Measurements from ENCODE around the gene PRIM2. TPM values are rescaled to one million over a fixed set of nuclear protein-coding genes. Genes with fewer than 3 reads are reported as not detected.
"Not testable (repeated sequence)": the region's sequence is repeated elsewhere in the genome, so short reads cannot be mapped to it uniquely, and the experiment has no call there.

PRIM2 gene
- total RNA-seq = 10 to 100 TPM; 18.5 to 28.9 TPM

GRCh38 chr6:57317060-57317943, at the start of gene PRIM2:
Gene PRIM2, plus strand, starts transcription at chr6:57317630. Its CDS starts 816 bp downstream, at chr6:57318446.
- Histone ChIP-seq H3K36me3 (no peaks in the 10 kb centered on the region), H3K4me1 (replicated peaks) (peaks cover 5% of the 10 kb centered on the region), H3K9me3 (no peaks in the 10 kb centered on the region), H3K27ac (peak within 1 kb of the TSS; percentile 51 to 74), H3K4me3 (peak within 1 kb of the TSS; percentile 41 to 46), H3K27me3 (replicated peaks; ENCODE audit: insufficient read depth) (no peaks in the 10 kb centered on the region)
- WGBS = 1% methylated on average over 27 of the region's 27 CpGs
- TF ChIP-seq CTCF (IDR thresholded peaks at IDR 0.05) = peak in 2 of 4 experiments; percentile 12 to 28
- TF ChIP-seq POLR2A (IDR thresholded peaks at IDR 0.05) = peak; percentile 28
- TF ChIP-seq POLR2AphosphoS5 (IDR thresholded peaks at IDR 0.05) = peak; percentile 94
- intact Hi-C loops (cut with DNase I) = loop anchor here (5.0 kb wide), 4 partner anchors 145 to 410 kb away; partner anchors contain the start of genes BAG2, BEND6 and KIAA1586
- peak; percentile 83 for DNase-seq (ENCODE audit: low spot score)

GRCh38 chr6:57268294-57268640, 49.2 kb upstream of the PRIM2 start:
- intact Hi-C loops (cut with DNase I) = no loop called here
- H3K9me3 ChIP-seq = no peaks in the 10 kb centered on the region
- H3K27ac ChIP-seq = no peak overlapping the region
- no peak for DNase-seq (ENCODE audit: low spot score)
- H3K36me3 ChIP-seq = no peaks in the 10 kb centered on the region
- no peaks in the 10 kb centered on the region for H3K27me3 ChIP-seq (replicated peaks; ENCODE audit: insufficient read depth)
- H3K4me3 ChIP-seq = no peak overlapping the region
- TF ChIP-seq POLR2A (IDR thresholded peaks at IDR 0.05) = no peak
- no peak for TF ChIP-seq POLR2AphosphoS5 (IDR thresholded peaks at IDR 0.05)
- TF ChIP-seq CTCF (IDR thresholded peaks at IDR 0.05) = no peak
- no peaks in the 10 kb centered on the region for H3K4me1 ChIP-seq (replicated peaks)

- 83% methylated on average over 17 of the region's 17 CpGs for WGBS
- H3K27ac ChIP-seq; DNase-seq (ENCODE audit: low spot score); H3K27me3 ChIP-seq (replicated peaks; ENCODE audit: insufficient read depth); intact Hi-C loops (cut with DNase I); H3K9me3 ChIP-seq; H3K36me3 ChIP-seq; H3K4me1 ChIP-seq (replicated peaks); H3K4me3 ChIP-seq: not testable (repeated sequence)
Observed at GRCh38 chr6:57274113-57274824, 43.2 kb upstream of the PRIM2 start.

GRCh38 chr6:57275384-57275783, 42.0 kb upstream of the PRIM2 start:
- Histone ChIP-seq H3K4me1 (replicated peaks) (no peaks in the 10 kb centered on the region), H3K9me3 (no peaks in the 10 kb centered on the region), H3K27ac (peak overlapping the region in 1 of 2 donors; percentile 5), H3K4me3 (no peak overlapping the region), H3K27me3 (replicated peaks; ENCODE audit: insufficient read depth) (no peaks in the 10 kb centered on the region), H3K36me3 (no peaks in the 10 kb centered on the region)
- TF ChIP-seq CTCF (IDR thresholded peaks at IDR 0.05) (no peak), POLR2AphosphoS5 (IDR thresholded peaks at IDR 0.05) (peak; percentile 66), POLR2A (IDR thresholded peaks at IDR 0.05) (no peak)
- WGBS = 44% methylated on average over 3 of the region's 3 CpGs
- no peak for DNase-seq (ENCODE audit: low spot score)
- intact Hi-C loops (cut with DNase I) = no loop called here

DNA sequence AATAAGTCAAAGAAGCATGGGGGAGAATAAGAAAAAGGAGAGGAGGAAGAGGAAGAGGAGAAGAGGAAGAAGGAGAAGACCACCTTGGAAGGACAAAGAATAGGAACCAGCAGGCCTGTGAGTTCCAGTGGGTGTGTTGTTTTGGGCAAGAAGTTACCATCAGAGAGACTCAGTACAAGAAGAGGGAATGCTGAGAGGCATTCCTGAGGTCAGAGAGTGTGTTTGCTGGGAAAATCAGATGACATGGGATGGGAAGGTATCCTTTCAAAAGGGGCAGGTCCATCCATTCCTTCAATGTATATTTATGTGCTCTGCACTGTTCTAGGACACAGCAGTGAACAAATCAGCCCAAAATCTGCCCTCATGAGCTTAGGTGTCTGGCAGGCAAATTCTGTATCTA, 40.5 kb upstream of the PRIM2 start:
- Histone ChIP-seq H3K9me3 (no peaks in the 10 kb centered on the region), H3K4me3 (no peak overlapping the region), H3K4me1 (replicated peaks) (no peaks in the 10 kb centered on the region), H3K36me3 (no peaks in the 10 kb centered on the region), H3K27ac (no peak overlapping the region), H3K27me3 (replicated peaks; ENCODE audit: insufficient read depth) (no peaks in the 10 kb centered on the region)
- DNase-seq (ENCODE audit: low spot score) = no peak
- TF ChIP-seq POLR2AphosphoS5 (IDR thresholded peaks at IDR 0.05) (no peak), POLR2A (IDR thresholded peaks at IDR 0.05) (no peak), CTCF (IDR thresholded peaks at IDR 0.05) (no peak)
- intact Hi-C loops (cut with DNase I) = no loop called here

Data from prostate gland (tissue), 2 donors.